ENCODE results near the gene EXO1.

DNA sequence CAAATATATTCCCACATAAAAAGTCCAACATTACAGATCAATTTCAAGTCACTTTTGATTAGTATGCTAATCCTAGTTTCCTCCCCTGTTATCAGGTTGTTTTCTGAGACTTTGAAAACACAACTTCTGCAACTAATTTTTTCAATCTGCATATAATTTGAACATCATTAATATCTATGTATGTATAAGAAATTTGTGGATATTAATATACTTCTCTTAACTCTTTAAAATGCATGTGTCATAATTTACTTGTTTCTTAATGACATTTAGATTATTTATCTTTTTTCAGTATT lies 48.6 kb downstream of the EXO1 start:
- TF ChIP-seq, protein P1, sequence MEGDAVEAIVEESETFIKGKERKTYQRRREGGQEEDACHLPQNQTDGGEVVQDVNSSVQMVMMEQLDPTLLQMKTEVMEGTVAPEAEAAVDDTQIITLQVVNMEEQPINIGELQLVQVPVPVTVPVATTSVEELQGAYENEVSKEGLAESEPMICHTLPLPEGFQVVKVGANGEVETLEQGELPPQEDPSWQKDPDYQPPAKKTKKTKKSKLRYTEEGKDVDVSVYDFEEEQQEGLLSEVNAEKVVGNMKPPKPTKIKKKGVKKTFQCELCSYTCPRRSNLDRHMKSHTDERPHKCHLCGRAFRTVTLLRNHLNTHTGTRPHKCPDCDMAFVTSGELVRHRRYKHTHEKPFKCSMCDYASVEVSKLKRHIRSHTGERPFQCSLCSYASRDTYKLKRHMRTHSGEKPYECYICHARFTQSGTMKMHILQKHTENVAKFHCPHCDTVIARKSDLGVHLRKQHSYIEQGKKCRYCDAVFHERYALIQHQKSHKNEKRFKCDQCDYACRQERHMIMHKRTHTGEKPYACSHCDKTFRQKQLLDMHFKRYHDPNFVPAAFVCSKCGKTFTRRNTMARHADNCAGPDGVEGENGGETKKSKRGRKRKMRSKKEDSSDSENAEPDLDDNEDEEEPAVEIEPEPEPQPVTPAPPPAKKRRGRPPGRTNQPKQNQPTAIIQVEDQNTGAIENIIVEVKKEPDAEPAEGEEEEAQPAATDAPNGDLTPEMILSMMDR (IDR thresholded peaks at IDR 0.05), result peak in 1 of 6 experiments; percentile 3
- no peak for TF ChIP-seq POLR2A (IDR thresholded peaks at IDR 0.05)

Measured in thyroid gland (tissue), 4 donors.